Raji (cell line): ENCODE data around the gene GMEB2.

Experiments used
- POLR2A ChIP-seq: IDR thresholded peaks from 2 replicates; pipeline ENCODE4 v1.6.1; 2011; ENCODE audit warnings: low read depth, low read length, control low read depth; ENCODE audit not compliant: insufficient read depth

GMEB2 gene

DNA sequence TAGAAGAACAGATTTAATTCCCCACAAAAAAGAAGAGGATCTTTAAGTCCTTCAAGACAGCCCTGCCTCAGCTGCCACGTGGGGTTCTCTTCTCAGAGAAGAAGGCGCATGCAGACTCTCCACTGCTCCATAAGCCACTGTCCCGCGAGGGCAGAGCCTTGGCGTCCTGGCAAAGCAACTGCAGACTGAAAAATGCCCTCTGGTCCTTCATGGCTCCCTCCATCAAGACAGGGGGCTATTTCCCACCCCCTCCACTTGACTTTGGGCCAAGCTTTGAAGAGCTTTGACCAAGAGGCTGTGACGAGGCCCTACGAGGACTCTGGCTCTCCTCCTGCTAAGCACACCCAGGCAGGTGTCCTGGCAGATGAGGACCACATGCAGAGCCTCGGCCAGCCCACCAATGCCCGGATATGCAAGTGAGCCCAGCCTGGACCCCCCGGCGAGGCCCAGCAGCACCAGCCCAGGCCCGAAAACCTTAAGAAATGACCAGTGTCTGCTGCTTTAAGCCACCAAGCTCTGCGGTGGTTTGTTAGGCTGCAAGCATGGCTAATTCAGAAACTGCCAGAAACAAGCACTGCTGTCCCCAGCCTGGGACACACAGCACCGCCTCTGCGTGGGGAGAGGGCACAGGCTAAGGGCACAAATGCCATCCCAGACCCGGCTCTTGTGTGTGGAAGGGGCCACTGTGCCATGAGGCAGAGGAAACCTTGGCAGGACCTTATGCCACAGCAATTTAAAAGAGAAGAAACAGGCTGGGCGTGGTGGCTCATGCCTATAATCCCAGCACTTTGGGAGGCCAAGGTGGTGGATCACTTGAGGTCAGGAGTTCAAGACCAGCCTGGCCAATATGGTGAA, 16.1 kb downstream of the GMEB2 start:
- no peak for TF ChIP-seq POLR2A

DNA sequence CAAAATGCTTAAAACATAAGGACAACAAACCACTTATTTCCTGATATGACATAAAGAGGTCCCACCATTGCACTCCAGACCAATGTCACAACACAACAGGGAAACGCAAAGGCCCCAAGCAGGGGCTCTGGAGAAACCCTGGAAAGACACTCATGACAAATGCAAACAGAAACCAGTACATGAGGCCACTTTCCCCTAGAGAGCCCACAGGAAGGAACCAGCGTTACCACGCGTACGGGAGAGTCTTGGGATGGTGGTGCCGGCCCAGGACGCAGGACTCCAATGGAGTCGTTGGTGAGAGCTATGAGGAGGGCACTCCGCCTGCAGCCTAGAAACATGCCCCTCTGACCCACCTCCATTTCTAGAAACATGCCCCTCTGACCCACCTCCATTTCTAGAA, 20.2 kb downstream of the GMEB2 start:
- TF ChIP-seq POLR2A, result no peak

DNA sequence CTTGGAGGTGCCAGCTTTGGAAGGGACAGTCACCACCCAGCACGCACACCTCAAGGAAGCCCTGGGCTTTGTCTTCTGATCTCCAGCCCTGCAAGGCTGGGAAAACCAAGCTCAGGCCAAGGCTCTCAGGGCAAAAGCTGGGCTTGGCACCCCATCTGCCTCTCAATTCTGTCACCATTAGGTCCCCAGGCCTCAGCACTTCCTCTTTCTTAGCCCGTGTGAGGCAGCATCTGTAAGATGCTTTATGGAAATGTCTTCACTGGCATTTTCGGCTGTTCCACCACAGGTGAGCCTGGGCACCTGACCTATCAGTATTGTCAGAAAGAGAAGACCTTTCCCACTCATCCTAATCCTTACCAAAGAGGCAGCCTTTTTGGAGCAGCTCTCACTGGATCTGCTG, 24.6 kb downstream of the GMEB2 start:
- no peak for TF ChIP-seq POLR2A

DNA sequence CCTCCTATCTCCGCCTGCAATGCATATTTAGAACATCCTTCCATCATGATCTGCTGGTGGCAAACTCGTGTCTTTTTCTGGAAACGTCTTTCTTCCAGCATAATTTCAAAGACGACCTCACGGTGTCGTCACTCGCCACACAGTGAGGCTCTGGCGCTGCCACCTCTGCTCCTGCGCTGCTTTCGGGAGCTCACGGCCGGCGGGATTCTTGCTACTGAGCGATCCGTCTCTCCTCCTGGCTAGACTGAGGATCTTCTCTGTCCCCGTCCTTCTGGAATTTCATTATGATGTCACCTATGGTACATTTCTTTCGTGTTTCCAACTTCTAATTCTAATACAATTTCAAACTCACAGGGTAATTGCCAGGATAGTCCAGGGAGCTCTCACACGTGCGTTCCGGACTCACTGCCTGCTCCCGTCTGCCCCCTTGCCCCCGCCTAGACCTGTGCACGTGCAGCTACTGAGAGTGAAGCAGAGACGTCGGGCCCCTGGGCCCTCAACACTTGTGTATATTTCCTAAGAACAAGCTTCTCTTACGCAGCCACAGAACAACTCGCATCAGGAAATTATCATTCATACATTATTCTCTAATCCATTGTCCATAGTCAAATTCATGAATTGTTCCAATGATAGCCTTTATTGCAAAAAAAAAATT, 27.4 kb downstream of the GMEB2 start:
- TF ChIP-seq POLR2A, result no peak

DNA sequence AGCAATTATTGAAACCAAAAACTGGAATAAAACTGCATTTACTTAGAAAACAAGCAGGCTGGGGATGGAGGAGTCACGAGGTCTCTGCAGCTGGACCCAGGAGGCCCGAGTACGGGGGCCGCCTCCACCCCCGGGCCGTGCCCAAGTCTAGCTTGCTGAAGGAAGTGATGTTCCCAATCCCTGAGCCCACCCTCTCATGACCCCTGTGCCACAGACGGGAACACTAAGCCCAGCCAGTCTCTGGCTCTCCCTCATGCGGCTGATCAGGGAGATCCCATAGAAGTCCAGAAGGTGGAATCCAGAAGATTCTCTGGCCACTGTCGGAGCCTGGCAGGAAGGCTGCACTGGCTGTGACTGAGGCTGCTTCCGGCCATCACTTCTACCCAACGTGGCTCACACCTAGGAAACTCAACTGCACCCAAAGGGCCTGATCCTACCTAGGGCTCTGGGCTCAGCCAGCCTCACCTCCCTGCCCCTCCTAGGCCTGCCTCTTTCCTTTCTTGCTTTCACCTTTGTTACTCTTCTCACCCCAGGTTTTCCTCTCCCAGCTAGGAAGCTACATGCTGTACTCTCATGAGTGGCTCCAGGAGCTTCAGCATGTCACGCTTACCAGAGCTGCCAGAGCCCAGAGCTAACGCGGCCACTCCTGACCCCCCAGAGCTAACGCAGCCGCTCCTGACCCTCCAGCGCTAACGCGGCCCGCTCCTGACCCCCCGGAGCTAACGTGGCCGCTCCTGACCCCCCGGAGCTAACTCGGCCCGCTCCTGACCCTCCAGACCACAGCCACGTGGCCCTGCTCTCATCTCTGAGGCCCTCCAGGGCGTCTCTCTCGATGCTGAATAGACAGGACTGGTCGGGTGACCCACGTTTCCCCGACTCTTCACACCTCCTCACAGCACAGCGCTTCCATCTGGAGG, 28.2 kb downstream of the GMEB2 start:
- no peak for TF ChIP-seq POLR2A

DNA sequence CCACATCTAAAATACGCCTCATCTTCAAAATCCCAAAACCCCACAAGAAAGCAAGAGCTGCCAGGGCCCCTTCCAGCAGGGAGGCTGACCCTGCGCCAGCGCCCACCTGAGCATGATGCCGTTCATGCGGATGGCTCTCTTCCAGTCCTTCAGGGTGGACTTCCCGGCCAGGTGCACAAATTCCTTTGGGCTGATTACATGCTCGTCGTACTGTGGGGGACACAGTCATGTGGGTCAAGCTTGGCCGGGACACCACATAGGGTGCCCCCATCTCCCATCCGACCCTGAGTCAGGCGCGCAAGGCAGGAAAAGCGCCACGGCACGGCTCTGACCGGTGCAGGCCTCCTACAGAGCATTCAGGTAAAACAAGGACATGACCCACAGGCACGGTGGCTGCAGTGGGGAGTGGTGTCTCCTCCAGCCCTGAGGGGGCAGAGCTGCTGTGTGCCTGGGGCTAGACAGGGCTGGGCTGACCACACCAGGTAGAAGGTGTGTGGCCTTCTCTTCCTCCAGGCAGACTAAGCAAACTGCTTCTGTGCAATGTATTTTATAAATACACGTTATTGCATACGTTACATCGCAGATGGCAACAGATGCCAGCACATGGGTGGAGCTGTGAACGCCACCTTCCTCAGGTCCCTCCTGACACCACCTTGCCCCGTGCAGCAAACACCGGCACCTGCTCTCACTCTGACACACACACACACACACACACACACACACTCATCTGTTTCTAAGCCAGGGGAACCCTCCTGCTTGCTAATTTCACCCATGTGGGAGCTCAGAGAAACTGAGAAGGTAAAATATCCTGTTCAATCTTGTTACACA, 29.0 kb downstream of the GMEB2 start:
- TF ChIP-seq POLR2A, result no peak

DNA sequence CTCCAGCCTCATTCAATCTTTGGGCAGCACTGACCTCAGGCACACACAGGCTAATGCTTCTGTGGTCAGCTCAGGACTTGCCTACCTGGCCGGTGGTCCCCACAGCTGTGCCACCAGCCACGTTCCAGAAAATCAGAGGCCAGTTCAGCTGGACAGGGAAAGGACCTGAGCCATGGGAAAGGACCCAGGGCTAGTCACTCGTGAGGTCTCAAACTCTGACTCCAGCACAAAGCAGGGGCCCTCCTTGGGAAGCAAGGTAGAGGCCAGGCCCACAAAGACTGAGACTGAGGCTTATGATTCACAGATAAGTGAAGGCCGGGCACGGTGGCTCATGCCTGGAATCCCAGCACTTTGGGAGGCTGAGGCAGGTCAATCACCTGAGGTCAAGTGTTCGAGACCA, 30.5 kb downstream of the GMEB2 start:
- no peak for TF ChIP-seq POLR2A

DNA sequence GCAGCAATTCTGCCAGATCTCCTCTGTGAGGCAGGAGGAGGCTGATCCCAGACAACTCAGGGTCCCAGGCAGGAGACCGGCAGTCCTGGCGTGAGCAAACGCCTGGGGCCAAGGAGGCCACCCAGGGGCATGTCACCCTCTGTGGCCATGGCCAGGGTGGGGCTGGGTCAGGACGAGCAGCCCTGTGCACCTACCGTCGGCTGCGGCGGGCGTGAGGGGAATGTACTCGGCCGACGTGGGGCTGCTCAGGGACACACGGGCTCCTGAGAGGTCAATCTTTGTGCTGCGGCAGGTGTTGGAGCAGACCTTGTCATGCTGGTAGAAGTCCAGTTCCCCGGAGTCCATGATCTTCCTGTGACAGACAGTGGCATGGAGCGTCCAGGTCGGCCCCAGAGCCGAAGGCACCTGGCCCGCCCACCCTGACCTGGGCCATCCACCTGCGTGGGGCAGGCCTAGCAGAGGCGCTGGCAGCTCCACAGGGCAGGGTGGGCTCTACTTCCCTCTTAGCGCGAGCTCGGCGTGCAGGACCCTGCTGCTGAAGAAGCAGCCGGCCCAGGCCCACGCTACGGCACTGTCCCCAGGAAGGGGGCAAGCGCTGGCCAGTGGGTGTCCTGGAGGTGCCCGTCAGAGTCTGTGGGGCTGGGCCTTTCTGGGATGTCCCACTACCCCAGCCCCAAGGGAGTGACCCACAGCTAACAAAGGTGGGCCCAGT, 31.3 kb downstream of the GMEB2 start:
- TF ChIP-seq POLR2A, result no peak

DNA sequence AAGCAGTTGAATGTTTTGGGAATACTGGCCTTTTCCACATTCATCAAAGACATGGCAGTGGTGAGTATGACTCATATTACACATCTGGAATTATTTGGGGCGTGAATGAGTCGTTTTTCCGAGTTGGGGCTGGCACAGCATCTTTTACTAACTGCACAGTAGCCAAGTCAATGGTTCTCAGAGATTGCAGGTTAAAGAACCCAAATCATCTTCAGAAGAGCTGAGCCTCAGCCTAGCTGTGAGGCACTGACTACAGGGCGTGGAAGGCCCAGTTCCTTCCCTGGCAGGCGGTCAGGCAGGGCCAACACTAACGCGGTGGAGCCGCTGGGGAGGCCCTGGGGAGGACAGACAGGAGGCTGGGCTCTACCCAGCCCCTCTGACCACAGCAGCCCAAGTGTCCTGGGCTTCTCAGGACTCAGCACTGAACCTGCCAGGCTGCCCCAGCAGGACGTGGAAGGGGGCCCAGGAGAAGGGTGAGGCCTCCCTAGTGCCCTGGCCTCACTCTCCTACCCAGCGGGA, 32.8 kb downstream of the GMEB2 start:
- no peak for TF ChIP-seq POLR2A

DNA sequence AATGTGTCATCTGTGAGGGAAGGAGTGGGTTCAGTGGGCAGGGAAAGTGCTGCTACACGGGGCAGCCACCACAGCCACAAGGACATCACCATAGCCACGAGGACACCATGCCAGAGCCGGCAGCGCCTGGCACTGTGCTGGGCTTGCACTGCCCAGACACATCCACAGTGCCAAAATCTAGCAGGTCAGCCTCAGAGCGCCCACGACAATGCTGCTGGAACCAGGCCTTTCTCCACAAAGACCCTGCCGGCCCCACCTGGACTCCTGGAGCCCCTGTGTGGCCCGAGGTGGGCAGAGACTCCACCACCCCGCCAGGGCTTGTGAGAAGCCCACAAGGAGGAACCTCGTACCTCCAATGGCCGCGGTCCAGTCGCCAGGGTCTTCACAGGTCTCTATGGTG, 34.2 kb downstream of the GMEB2 start:
- TF ChIP-seq POLR2A, result no peak

DNA sequence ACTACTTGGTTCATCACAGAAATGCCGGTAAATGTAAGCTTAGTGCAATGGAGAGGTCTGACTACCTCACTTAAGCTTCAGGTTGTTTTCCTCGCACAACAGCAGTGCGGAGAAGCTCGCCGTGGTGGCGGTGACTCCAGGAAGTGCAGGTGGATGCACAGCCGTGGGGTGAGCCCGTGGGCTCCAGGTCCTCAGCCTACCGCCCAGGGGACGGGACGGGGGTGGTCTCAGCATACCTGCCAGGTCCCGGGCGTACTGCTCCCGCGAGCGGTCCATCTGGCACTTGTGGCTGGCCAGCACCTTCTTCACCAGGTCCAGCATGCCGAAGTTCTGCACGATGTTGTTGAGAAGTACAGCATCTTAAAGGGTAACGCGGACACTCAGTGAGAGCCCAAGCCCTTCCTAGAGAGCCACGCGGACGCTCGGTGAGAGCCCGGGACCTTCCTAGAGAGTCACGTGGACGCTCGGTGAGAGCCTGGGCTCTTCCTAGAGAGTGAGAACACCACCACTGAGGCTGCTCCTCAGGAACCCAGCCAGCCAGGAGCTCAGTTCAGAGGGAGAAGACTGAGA, 35.0 kb downstream of the GMEB2 start:
- TF ChIP-seq POLR2A, result no peak

DNA sequence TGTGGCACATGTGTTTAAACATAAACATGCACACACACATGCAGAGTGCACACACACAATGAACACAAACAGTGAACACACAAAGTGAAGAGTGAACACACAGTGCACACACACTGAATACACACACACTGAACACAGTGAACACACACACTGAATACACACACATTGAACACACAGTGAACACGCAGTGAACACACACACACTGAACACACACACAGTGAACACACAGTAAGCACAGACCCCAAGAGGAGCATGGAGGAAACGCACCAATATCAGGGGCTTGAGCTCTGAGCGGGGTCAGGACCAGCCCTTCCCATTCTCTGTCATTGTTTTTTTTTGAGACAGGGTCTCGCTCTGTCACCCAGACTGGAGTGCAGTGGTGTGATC, 35.8 kb downstream of the GMEB2 start:
- TF ChIP-seq POLR2A, result no peak

DNA sequence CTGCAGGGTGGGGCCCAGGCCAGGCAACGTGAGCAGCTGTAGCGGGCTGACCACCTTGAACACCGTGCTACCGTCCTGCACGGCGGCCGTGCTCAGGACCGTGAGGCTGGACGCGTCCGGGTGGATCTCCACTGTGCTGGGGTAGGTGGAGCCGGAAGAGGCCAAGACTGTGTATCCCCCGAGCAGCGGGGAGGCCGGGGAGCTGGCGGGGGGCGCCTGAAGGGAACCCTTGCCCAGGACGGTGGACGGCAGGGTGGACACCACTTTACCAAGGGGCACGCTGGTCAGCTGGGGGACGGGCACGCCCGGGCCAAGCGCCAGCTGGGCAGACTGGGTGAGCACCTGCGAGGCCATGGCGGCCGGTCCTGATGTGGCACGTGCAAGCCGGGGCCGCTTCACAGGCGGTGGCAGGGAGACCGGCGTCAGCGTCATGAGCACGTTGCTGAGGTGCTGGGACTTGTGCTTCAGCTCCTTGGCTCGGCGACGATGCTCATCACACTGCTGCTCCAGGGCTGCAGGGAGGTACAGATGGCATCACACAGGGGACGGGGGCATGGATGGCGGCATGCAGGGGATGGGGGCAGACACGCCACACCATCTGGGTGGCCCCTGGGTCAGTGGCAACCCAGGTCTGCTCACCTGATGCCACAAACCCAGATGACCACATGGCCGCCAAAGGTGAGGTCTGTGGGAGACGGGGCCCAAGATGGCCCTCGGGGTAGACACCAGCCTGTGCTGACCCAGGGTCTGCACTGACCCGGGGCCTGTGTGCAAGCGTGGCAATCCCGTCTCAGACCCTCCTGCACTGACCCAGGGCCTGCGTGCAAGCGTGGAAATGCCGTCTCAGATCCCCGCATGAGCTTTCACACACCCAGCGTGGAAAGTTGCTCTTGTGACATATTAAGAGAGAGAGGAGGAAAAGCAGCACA, 36.4 kb downstream of the GMEB2 start:
- TF ChIP-seq POLR2A, result no peak
